H9 (cell line): ENCODE measurements around the gene MAP3K2. TPM values are rescaled to one million over a fixed set of nuclear protein-coding genes. Genes with fewer than 3 reads are reported as not detected.

ENCODE experiments used
- DNase-seq: peaks from one replicate; pipeline ENCODE4 v3.0.0-alpha.2; 2017
- H2AFZ ChIP-seq: one replicate; pipeline ENCODE4 v1.6.1; 2013; ENCODE audit warnings: mild to moderate bottlenecking, low read length, control low read depth, moderate library complexity
- H2AK5ac ChIP-seq: 2 replicates; pipeline ENCODE4 v1.6.1; 2013; ENCODE audit warnings: low read length, control low read depth, mixed read lengths; ENCODE audit not compliant: insufficient read length
- H2BK120ac ChIP-seq: one replicate; pipeline ENCODE4 v1.6.1; 2013; ENCODE audit warnings: low read depth, mild to moderate bottlenecking, low read length, control low read depth, inconsistent platforms; ENCODE audit not compliant: poor library complexity, severe bottlenecking
- H2BK12ac ChIP-seq: 2 replicates; pipeline ENCODE4 v1.6.1; 2013; ENCODE audit warnings: low read length, control low read depth, mixed read lengths, low read depth; ENCODE audit not compliant: insufficient read length
- H2BK15ac ChIP-seq: 2 replicates; pipeline ENCODE4 v1.6.1; 2013; ENCODE audit warnings: low read depth, low read length, control low read depth
- H2BK20ac ChIP-seq: one replicate; pipeline ENCODE4 v1.6.1; 2013; ENCODE audit warnings: low read depth, mild to moderate bottlenecking, low read length, control low read depth, inconsistent platforms; ENCODE audit not compliant: poor library complexity, severe bottlenecking
- H2BK5ac ChIP-seq: 2 replicates; pipeline ENCODE4 v1.6.1; 2013; ENCODE audit warnings: low read length, control low read depth, mixed read lengths; ENCODE audit not compliant: insufficient read length
- H3K14ac ChIP-seq: 2 replicates; pipeline ENCODE4 v1.6.1; 2013; ENCODE audit warnings: low read length, control low read depth; ENCODE audit not compliant: insufficient read depth
- H3K18ac ChIP-seq: 2 replicates; pipeline ENCODE4 v1.6.1; 2013; ENCODE audit warnings: low read depth, mild to moderate bottlenecking, mixed read lengths, low read length, control low read depth; ENCODE audit not compliant: insufficient read length
- H3K23ac ChIP-seq: 2 replicates; pipeline ENCODE4 v1.6.1; 2013; ENCODE audit warnings: low read length, control low read depth, mixed read lengths, low read depth; ENCODE audit not compliant: insufficient read length
- H3K23me2 ChIP-seq: 2 replicates; pipeline ENCODE4 v1.6.1; 2013; ENCODE audit warnings: low read depth, mild to moderate bottlenecking, mixed read lengths, low read length, control low read depth; ENCODE audit not compliant: insufficient read length, poor library complexity, severe bottlenecking
- H3K27ac ChIP-seq: 2 replicates; pipeline ENCODE4 v1.5.1; 2013; ENCODE audit warnings: low read length, control low read depth, mixed read lengths, low read depth; ENCODE audit not compliant: insufficient read length
- H3K27me3 ChIP-seq: 2 replicates; pipeline ENCODE4 v1.6.1; 2013; ENCODE audit warnings: low read length, control low read depth, inconsistent platforms; ENCODE audit not compliant: insufficient read depth
- H3K4ac ChIP-seq: 2 replicates; pipeline ENCODE4 v1.6.1; 2013; ENCODE audit warnings: low read depth, mild to moderate bottlenecking, control low read depth, inconsistent platforms, low read length, moderate library complexity
- H3K4me1 ChIP-seq: 2 replicates; pipeline ENCODE4 v1.6.1; 2013; ENCODE audit warnings: low read length, control low read depth, inconsistent platforms; ENCODE audit not compliant: insufficient read depth
- H3K4me2 ChIP-seq: 2 replicates; pipeline ENCODE4 v1.6.1; 2013; ENCODE audit warnings: low read length, control low read depth, mixed read lengths; ENCODE audit not compliant: insufficient read length, insufficient read depth
- H3K56ac ChIP-seq: 2 replicates; pipeline ENCODE4 v1.6.1; 2013; ENCODE audit warnings: low read depth, mild to moderate bottlenecking, mixed read lengths, low read length, control low read depth; ENCODE audit not compliant: insufficient read length
- H3K79me1 ChIP-seq: 2 replicates; pipeline ENCODE4 v1.6.1; 2013; ENCODE audit warnings: low read depth, mild to moderate bottlenecking, moderate library complexity, low read length, control low read depth, inconsistent platforms; ENCODE audit not compliant: insufficient read depth, poor library complexity, severe bottlenecking
- H3K79me2 ChIP-seq: 2 replicates; pipeline ENCODE4 v1.6.1; 2013; ENCODE audit warnings: low read length, control low read depth, inconsistent platforms; ENCODE audit not compliant: insufficient read depth
- H3K9ac ChIP-seq: 2 replicates; pipeline ENCODE4 v1.6.1; 2013; ENCODE audit warnings: low read length, control low read depth, mixed read lengths; ENCODE audit not compliant: insufficient read length; ENCODE audit errors: extremely low read depth
- H3K9me3 ChIP-seq: one replicate; pipeline ENCODE4 v1.6.1; 2013; ENCODE audit warnings: low read depth, low read length, inconsistent platforms; ENCODE audit not compliant: control insufficient read depth
- H3T11ph ChIP-seq: one replicate; pipeline ENCODE4 v1.6.1; 2013; ENCODE audit warnings: mild to moderate bottlenecking, low read length, control low read depth, inconsistent platforms
- H4K20me1 ChIP-seq: one replicate; pipeline ENCODE4 v1.6.1; 2013; ENCODE audit not compliant: control insufficient read depth, insufficient read length, insufficient read depth
- H4K5ac ChIP-seq: 2 replicates; pipeline ENCODE4 v1.6.1; 2013; ENCODE audit warnings: low read depth, mild to moderate bottlenecking, mixed read lengths, low read length, control low read depth; ENCODE audit not compliant: insufficient read length
- H4K8ac ChIP-seq: replicated peaks from 2 replicates; pipeline ENCODE4 v1.6.1; 2013; ENCODE audit warnings: low read length, control low read depth, mixed read lengths, low read depth; ENCODE audit not compliant: insufficient read length
- H4K91ac ChIP-seq: 2 replicates; pipeline ENCODE4 v1.6.1; 2013; ENCODE audit warnings: low read depth, mild to moderate bottlenecking, moderate library complexity, mixed read lengths, low read length, control low read depth; ENCODE audit not compliant: insufficient read length
- H3K27ac Mint-ChIP-seq, 3 experiments: 2 replicates in 2 of 3; 3 replicates in 1 of 3; pipeline ENCODE4 v1.8.0; 2020 to 2021; ENCODE audit warnings: mixed read lengths in 3 of 3, mild to moderate bottlenecking in 1 of 3, moderate library complexity in 1 of 3
- H3K27me3 Mint-ChIP-seq: 2 replicates; pipeline ENCODE4 v1.8.0; 2021; ENCODE audit warnings: low read depth, mild to moderate bottlenecking, moderate library complexity, mixed read lengths
- H3K36me3 Mint-ChIP-seq, 3 experiments: 2 replicates in 2 of 3; 3 replicates in 1 of 3; pipeline ENCODE4 v1.8.0; 2020 to 2021; ENCODE audit warnings: low read depth in 3 of 3, mixed read lengths in 3 of 3; ENCODE audit not compliant: insufficient read depth in 1 of 3
- H3K4me1 Mint-ChIP-seq, 2 experiments: 2 replicates each; pipeline ENCODE4 v1.8.0; 2020; ENCODE audit warnings: mixed read lengths in 2 of 2
- H3K4me3 Mint-ChIP-seq, 2 experiments: 2 replicates in 1 of 2; 3 replicates in 1 of 2; pipeline ENCODE4 v1.8.0; 2020 to 2021; ENCODE audit warnings: mild to moderate bottlenecking in 2 of 2, mixed read lengths in 2 of 2, moderate library complexity in 1 of 2
- H3K9me3 Mint-ChIP-seq, 2 experiments: 2 replicates in 1 of 2; 3 replicates in 1 of 2; pipeline ENCODE4 v1.8.0; 2020; ENCODE audit warnings: mild to moderate bottlenecking in 2 of 2, mixed read lengths in 2 of 2, moderate library complexity in 1 of 2
- WGBS: extraction: QIAGEN DNeasy Blood & Tissue Kit; methylation state at CpG from one replicate; pipeline ENCODE4 v1.1.7; 2013; ENCODE audit warnings: missing lambda C conversion rate, low lambda C conversion rate, mixed read lengths; ENCODE audit not compliant: insufficient read length; ENCODE audit errors: extremely low coverage; 5-methylcytosine and 5-hydroxymethylcytosine counted together
- total RNA-seq: library from RNA; stranded (reverse); gene quantifications from 2 replicates; pipeline ENCODE4 v1.2.1, GENCODE V29; 2021
- TF ChIP-seq, protein P1 (sequence below): fragments of 200-600 bp; sonication (generic); conservative IDR thresholded peaks from 3 replicates; pipeline ENCODE4 v1.8.0; 2021; ENCODE audit warnings: antibody characterized with exemption, mild to moderate bottlenecking

The MAP3K2 gene
- total RNA-seq, 1 experiment from 2014 or later = 25.8 TPM

DNA sequence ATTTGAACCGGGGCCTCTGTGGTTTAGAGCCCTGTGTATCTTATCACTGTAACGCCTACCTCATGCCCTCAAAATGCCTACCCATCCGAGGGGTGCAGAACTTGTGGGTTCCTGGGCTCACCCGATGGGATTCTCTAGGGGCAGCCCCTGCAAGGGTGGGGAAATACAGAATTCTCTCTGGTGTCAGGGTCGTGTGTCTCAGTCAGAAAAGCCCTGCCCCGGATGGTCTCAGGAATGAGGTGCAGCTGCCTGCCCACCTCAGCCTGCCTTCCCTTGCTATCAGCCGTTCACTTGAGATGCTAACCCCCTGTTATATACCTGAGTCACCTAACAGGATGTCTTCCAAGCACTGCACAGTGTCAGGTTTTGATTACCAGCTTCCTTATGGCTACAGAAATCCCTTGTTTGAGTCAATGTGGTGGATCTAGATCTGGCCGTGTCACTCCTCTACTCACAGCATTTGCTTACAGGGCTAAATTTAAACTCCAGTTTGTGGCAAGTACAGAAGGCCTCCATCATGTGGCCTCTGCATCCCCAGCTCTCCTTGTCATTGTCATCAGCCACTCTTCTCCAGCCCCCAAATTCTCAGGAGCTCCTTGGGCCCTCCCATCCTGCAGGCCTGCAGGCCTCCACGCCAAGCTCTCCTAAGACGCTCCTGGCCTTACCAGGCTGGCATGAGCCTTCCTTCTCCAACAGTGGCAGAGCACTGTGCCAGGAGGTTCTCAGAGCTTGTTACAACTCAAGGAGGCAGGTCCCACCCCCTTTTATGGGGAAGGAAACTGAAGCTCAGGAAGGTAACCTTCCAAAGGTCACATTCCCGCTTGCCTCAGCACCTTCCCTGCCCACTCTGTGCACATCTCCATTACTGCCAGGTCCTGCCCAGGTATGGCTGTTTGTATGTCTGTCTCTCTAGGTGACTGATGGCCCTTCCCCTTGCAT lies 14.3 kb upstream of the MAP3K2 start:
- Histone ChIP-seq H3K79me2 (no peaks in the 10 kb centered on the region), H2BK20ac (no peak overlapping the region), H4K8ac (no peak overlapping the region), H4K91ac (no peak overlapping the region), H3K56ac (no peak overlapping the region), H3K23me2 (no peaks in the 10 kb centered on the region), H3K27me3 (no peaks in the 10 kb centered on the region), H2BK5ac (no peak overlapping the region), H3K14ac (no peak overlapping the region), H4K20me1 (no peaks in the 10 kb centered on the region), H3K79me1 (no peaks in the 10 kb centered on the region), H3K4ac (no peak overlapping the region), H3K4me2 (no peak overlapping the region), H3K27ac (no peak overlapping the region), H3K18ac (no peak overlapping the region), H3K4me1 (no peaks in the 10 kb centered on the region; the same call in 1 of the 2 replicates), H4K5ac (no peak overlapping the region), H3K9ac (no peak overlapping the region), H3K9me3 (no peaks in the 10 kb centered on the region), H2BK120ac (no peak overlapping the region), H2AK5ac (no peak overlapping the region), H2BK12ac (no peak overlapping the region), H3T11ph (no peak overlapping the region), H2BK15ac (no peak overlapping the region), H3K23ac (no peak overlapping the region), H2AFZ (no peak overlapping the region)
- H3K27me3 Mint-ChIP-seq = no peaks in the 10 kb centered on the region; the same call in 1 of the 2 replicates
- no peak for DNase-seq
- no peak overlapping the region for H3K4me3 Mint-ChIP-seq
- no CpG with 5 or more reads among the region's 11 CpGs for WGBS
- peak overlapping the region in 1 of 3 experiments; percentile 4; a peak in 1 of 7 replicates for H3K27ac Mint-ChIP-seq
- H3K4me1 Mint-ChIP-seq = peaks cover 14 to 16% of the 10 kb centered on the region in 2 experiments; a peak in 2 of 4 replicates
- H3K9me3 Mint-ChIP-seq = no peaks in the 10 kb centered on the region
- TF ChIP-seq, protein P1, sequence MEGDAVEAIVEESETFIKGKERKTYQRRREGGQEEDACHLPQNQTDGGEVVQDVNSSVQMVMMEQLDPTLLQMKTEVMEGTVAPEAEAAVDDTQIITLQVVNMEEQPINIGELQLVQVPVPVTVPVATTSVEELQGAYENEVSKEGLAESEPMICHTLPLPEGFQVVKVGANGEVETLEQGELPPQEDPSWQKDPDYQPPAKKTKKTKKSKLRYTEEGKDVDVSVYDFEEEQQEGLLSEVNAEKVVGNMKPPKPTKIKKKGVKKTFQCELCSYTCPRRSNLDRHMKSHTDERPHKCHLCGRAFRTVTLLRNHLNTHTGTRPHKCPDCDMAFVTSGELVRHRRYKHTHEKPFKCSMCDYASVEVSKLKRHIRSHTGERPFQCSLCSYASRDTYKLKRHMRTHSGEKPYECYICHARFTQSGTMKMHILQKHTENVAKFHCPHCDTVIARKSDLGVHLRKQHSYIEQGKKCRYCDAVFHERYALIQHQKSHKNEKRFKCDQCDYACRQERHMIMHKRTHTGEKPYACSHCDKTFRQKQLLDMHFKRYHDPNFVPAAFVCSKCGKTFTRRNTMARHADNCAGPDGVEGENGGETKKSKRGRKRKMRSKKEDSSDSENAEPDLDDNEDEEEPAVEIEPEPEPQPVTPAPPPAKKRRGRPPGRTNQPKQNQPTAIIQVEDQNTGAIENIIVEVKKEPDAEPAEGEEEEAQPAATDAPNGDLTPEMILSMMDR = no peak
- H3K36me3 Mint-ChIP-seq = no peaks in the 10 kb centered on the region; a peak in 1 of 7 replicates
